H1 (cell line): ENCODE data around the gene MYH7B. TPM values are rescaled to one million over a fixed set of nuclear protein-coding genes. Genes with fewer than 3 reads are reported as not detected.

Experiments used
- BCL11A ChIP-seq, 2 experiments: IDR thresholded peaks; one replicate each; pipeline ENCODE4 v1.6.1; 2011; ENCODE audit warnings: low read depth in 2 of 2, low read length in 2 of 2, mild to moderate bottlenecking in 2 of 2
- CEBPB ChIP-seq: IDR thresholded peaks from 2 replicates; pipeline ENCODE4 v1.6.1; 2012; ENCODE audit warnings: low read depth, low read length
- CHD1 ChIP-seq: IDR thresholded peaks from 2 replicates; pipeline ENCODE4 v1.6.1; 2012; ENCODE audit warnings: low read depth, low read length, improper control_type of control experiment
- FOSL1 ChIP-seq: IDR thresholded peaks from 2 replicates; pipeline ENCODE4 v1.6.1; 2011; ENCODE audit warnings: mild to moderate bottlenecking, low read depth, low read length, moderate library complexity; ENCODE audit not compliant: insufficient read depth
- HDAC2 ChIP-seq, 2 experiments: fragments of 300-600 bp in 1 of 2; sonication (generic) in 1 of 2; IDR thresholded peaks; 2 replicates each; pipeline ENCODE4 v1.6.1; 2011 to 2012; ENCODE audit warnings: low read depth in 2 of 2, low read length in 2 of 2, mild to moderate bottlenecking in 2 of 2, moderate library complexity in 2 of 2, borderline replicate concordance in 1 of 2, inconsistent platforms in 1 of 2
- JUN ChIP-seq: IDR thresholded peaks from 2 replicates; pipeline ENCODE4 v1.6.1; 2011; ENCODE audit warnings: low read depth, mild to moderate bottlenecking, improper control_type of control experiment, low read length
- KDM4A ChIP-seq: IDR thresholded peaks from one replicate; pipeline ENCODE4 v1.7.1; 2012; ENCODE audit warnings: low read depth, mild to moderate bottlenecking, moderate library complexity, low read length, inconsistent platforms; ENCODE audit not compliant: severe bottlenecking
- RFX5 ChIP-seq: IDR thresholded peaks from 2 replicates; pipeline ENCODE4 v1.6.1; 2011; ENCODE audit warnings: low read depth, low read length, improper control_type of control experiment, borderline replicate concordance
- polyA plus RNA-seq, 7 experiments: library from polyadenylated mRNA; depleted of rRNA in 3 of 7; stranded (reverse) in 5 of 7; unstranded in 2 of 7; fragments of >200 nt in 5 of 7; fragments of 200-250 nt in 2 of 7; gene quantifications; 1 replicate in 5 of 7; 2 replicates in 1 of 7; 4 replicates in 1 of 7; pipeline versions ENCODE4 v1.2.1 to v1.2.3, GENCODE V29; 2011 to 2013; ENCODE audit warnings: missing spikeins in 2 of 7, mixed read lengths in 2 of 7
- total RNA-seq: library from RNA; stranded (reverse); fragmentation: NEBNext Ultra II Directional; extraction: Animal tissue kit (Norgen Biotek cat#: 25700); gene quantifications from 2 replicates; pipeline ENCODE4 v1.2.1, GENCODE V29; 2021

The MYH7B gene
- total and polyA plus RNA-seq, 2 of the 8 experiments (the other 6 are each of a cell fraction or from before 2014, with no cell fraction given), result 0.15 to 0.30 TPM

GRCh38 chr20:34907616-34908469 lies 47.8 kb upstream of the MYH7B start (continued):
- no peak for TF ChIP-seq FOSL1
- TF ChIP-seq BCL11A (IDR thresholded peaks at IDR 0.05; ENCODE audit: low read depth in 2 of 2, low read length in 2 of 2), result no peak
- no peak for TF ChIP-seq KDM4A
- no peak for TF ChIP-seq CEBPB
- TF ChIP-seq CHD1, result no peak
- no peak for TF ChIP-seq JUN
- TF ChIP-seq HDAC2 (IDR thresholded peaks at IDR 0.05; ENCODE audit: borderline replicate concordance in 1 of 2, low read depth in 2 of 2, low read length in 2 of 2), result no peak
- no peak for TF ChIP-seq RFX5
